HUES6 (cell line): ENCODE measurements around the gene STK17B.

Experiments
- H3K27ac ChIP-seq: 2 replicates; pipeline ENCODE4 v1.7.0; 2013; ENCODE audit warnings: low read depth, mild to moderate bottlenecking, low read length, inconsistent platforms
- H3K27me3 ChIP-seq: 2 replicates; pipeline ENCODE4 v1.6.1; 2013; ENCODE audit warnings: low read length; ENCODE audit not compliant: control insufficient read depth, insufficient read depth
- H3K36me3 ChIP-seq: 2 replicates; pipeline ENCODE4 v1.6.1; 2013; ENCODE audit warnings: low read length; ENCODE audit not compliant: control insufficient read depth, insufficient read depth
- H3K4me1 ChIP-seq: 2 replicates; pipeline ENCODE4 v1.6.1; 2013; ENCODE audit warnings: low read length; ENCODE audit not compliant: control insufficient read depth, insufficient read depth
- H3K4me3 ChIP-seq: 2 replicates; pipeline ENCODE4 v1.5.1; 2013; ENCODE audit warnings: low read depth, low read length
- H3K9ac ChIP-seq: one replicate; pipeline ENCODE4 v1.6.1; 2013; ENCODE audit warnings: mild to moderate bottlenecking, low read length
- H3K9me3 ChIP-seq: 2 replicates; pipeline ENCODE4 v1.6.1; 2013; ENCODE audit warnings: low read depth, low read length; ENCODE audit not compliant: control insufficient read depth, insufficient read depth

Gene STK17B

GRCh38 chr2:196171248-196171871 is at the start of gene STK17B:
STK17B (minus strand) TSS chr2:196171578; CDS start chr2:196163383, 8,195 bp downstream.
- Histone ChIP-seq H3K36me3 (no peaks in the 10 kb centered on the region), H3K27ac (no peak within 1 kb of the TSS; the same call in 1 of the 2 replicates), H3K9ac (peak within 1 kb of the TSS; percentile 63), H3K4me1 (peaks cover 27% of the 10 kb centered on the region), H3K4me3 (peak within 1 kb of the TSS; percentile 81), H3K27me3 (peaks cover 19% of the 10 kb centered on the region), H3K9me3 (no peaks in the 10 kb centered on the region)

GRCh38 chr2:196220671-196221070 is 49.3 kb upstream of the STK17B start:
- H3K27me3 ChIP-seq, result no peaks in the 10 kb centered on the region
- no peaks in the 10 kb centered on the region for H3K36me3 ChIP-seq
- H3K27ac ChIP-seq, result no peak overlapping the region
- H3K4me3 ChIP-seq, result no peak overlapping the region
- no peak overlapping the region for H3K9ac ChIP-seq
- no peaks in the 10 kb centered on the region for H3K4me1 ChIP-seq
- no peaks in the 10 kb centered on the region for H3K9me3 ChIP-seq

- no peak overlapping the region for H3K4me3 ChIP-seq
- no peak overlapping the region for H3K27ac ChIP-seq
- H3K9me3 ChIP-seq, result no peaks in the 10 kb centered on the region
- no peaks in the 10 kb centered on the region for H3K27me3 ChIP-seq
- H3K4me1 ChIP-seq, result no peaks in the 10 kb centered on the region
- no peak overlapping the region for H3K9ac ChIP-seq
- no peaks in the 10 kb centered on the region for H3K36me3 ChIP-seq
Observed at GRCh38 chr2:196219671-196220070, 48.3 kb upstream of the STK17B start.

- no peaks in the 10 kb centered on the region for H3K4me1 ChIP-seq
- no peak overlapping the region for H3K9ac ChIP-seq
Observed at GRCh38 chr2:196218106-196218505, 46.7 kb upstream of the STK17B start.

GRCh38 chr2:196217116-196217515 is 45.7 kb upstream of the STK17B start:
- Histone ChIP-seq H3K27ac (no peak overlapping the region), H3K9ac (no peak overlapping the region), H3K36me3 (no peaks in the 10 kb centered on the region), H3K4me3 (no peak overlapping the region), H3K9me3 (no peaks in the 10 kb centered on the region), H3K27me3 (no peaks in the 10 kb centered on the region), H3K4me1 (no peaks in the 10 kb centered on the region)

More at GRCh38 chr2:196218106-196218505, 46.7 kb upstream of the STK17B start:
- Histone ChIP-seq H3K4me3 (no peak overlapping the region), H3K27ac (no peak overlapping the region), H3K27me3 (no peaks in the 10 kb centered on the region), H3K9me3 (no peaks in the 10 kb centered on the region), H3K36me3 (no peaks in the 10 kb centered on the region)

GRCh38 chr2:196215376-196215775 is 44.0 kb upstream of the STK17B start:
- Histone ChIP-seq H3K4me1 (no peaks in the 10 kb centered on the region), H3K9ac (no peak overlapping the region), H3K36me3 (no peaks in the 10 kb centered on the region), H3K9me3 (no peaks in the 10 kb centered on the region), H3K27me3 (no peaks in the 10 kb centered on the region), H3K4me3 (no peak overlapping the region), H3K27ac (no peak overlapping the region)

DNA sequence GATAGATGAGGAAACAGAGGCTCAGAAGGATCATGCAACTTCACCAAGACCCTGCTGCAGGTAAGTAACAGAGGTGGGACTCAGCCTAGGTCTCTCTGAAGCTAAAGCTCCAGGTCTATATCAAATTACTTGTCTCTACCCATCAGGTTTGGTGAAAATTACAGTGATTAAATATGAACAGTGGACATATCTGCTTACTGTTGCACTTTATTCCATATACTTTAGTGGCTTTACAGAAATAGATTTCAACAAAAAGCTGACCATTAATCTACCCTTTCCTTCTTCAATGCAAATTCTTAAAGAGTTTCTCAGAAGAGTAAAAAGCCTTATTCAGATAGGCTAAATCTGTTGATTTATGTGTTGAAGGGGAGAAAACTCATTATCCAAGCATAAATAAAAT is 42.8 kb upstream of the STK17B start:
- Histone ChIP-seq H3K27ac (no peak overlapping the region), H3K9me3 (no peaks in the 10 kb centered on the region), H3K9ac (no peak overlapping the region), H3K4me3 (no peak overlapping the region), H3K27me3 (no peaks in the 10 kb centered on the region), H3K4me1 (no peaks in the 10 kb centered on the region), H3K36me3 (no peaks in the 10 kb centered on the region)

DNA sequence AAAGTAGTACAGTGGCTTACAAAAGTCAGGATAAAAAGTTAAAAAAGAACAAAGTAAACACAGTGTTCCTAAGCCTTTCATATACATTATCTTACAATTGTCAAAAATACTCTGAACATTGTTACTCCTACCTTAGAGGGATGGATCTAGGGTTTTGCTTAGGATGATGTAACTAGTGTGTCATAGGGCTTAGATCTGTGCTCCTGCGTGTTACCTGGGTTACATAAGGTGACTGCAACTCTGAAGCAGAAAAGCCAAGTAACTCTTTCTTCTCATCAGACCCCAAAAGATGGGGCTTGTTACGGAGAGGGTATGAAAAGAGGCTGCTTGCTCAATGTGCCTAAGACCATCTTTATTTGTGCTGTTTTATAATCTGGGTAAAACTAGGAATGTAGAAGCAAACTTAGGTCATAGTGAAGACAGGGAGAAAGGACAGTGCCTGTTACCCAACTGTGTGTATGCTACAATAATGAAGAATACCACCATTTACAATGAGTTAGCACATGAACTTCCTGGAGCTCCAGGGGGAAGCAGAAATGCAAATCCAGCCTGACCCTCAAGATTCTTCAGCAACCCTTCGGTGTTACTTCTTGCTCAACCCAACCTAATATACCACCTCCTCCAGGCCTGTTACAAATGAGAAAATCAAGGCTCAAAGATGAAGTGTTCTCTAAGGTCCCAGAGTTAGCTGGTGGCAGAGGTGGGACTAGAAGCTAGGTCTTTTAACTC is 42.0 kb upstream of the STK17B start:
- H3K4me1 ChIP-seq, result no peaks in the 10 kb centered on the region
- no peaks in the 10 kb centered on the region for H3K9me3 ChIP-seq
- no peak overlapping the region for H3K27ac ChIP-seq
- no peak overlapping the region for H3K9ac ChIP-seq
- H3K4me3 ChIP-seq, result no peak overlapping the region
- no peaks in the 10 kb centered on the region for H3K36me3 ChIP-seq
- H3K27me3 ChIP-seq, result no peaks in the 10 kb centered on the region

- H3K9ac ChIP-seq, result no peak overlapping the region
- no peak overlapping the region for H3K4me3 ChIP-seq
Observed at GRCh38 chr2:196208915-196209314, 37.5 kb upstream of the STK17B start.

DNA sequence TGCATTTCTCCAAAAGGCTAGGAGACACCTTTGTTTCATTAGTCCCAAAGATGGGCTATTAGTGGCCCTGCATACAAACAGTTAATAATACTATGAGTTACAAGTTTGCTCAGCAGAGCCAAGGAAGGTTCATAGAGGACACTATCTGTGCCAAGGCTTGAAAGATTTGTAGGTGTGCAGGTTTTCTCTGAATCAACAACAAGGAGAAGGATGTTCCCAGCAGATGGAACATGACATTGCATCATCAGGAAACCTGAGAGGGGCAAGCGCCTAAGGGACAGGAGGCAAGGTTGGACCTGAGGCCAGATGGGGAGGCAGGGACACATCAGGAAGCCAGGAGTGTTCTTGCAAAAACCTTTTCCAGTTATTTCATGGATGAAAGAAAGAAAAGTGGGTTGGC is 35.4 kb upstream of the STK17B start:
- Histone ChIP-seq H3K27me3 (no peaks in the 10 kb centered on the region), H3K27ac (no peak overlapping the region), H3K9ac (no peak overlapping the region), H3K36me3 (no peaks in the 10 kb centered on the region), H3K9me3 (no peaks in the 10 kb centered on the region), H3K4me1 (no peaks in the 10 kb centered on the region), H3K4me3 (no peak overlapping the region)

More at GRCh38 chr2:196208915-196209314, 37.5 kb upstream of the STK17B start:
- Histone ChIP-seq H3K27me3 (no peaks in the 10 kb centered on the region), H3K36me3 (no peaks in the 10 kb centered on the region), H3K9me3 (no peaks in the 10 kb centered on the region), H3K4me1 (no peaks in the 10 kb centered on the region), H3K27ac (no peak overlapping the region)

- H3K9me3 ChIP-seq, result no peaks in the 10 kb centered on the region
- no peak overlapping the region for H3K27ac ChIP-seq
- H3K27me3 ChIP-seq, result no peaks in the 10 kb centered on the region
- no peaks in the 10 kb centered on the region for H3K4me1 ChIP-seq
- no peak overlapping the region for H3K9ac ChIP-seq
- H3K4me3 ChIP-seq, result no peak overlapping the region
- no peaks in the 10 kb centered on the region for H3K36me3 ChIP-seq
Observed at GRCh38 chr2:196205881-196206435, 34.6 kb upstream of the STK17B start.
